RKO (cell line): Measurements from ENCODE around the gene CLMP.
A peak's percentile ranks its signal among the peaks of the same experiment; 100 is the strongest.
"Not testable (repeated sequence)": the region's sequence is repeated elsewhere in the genome, so short reads cannot be mapped to it uniquely, and the experiment has no call there.

Source experiments
- DNase-seq: peaks from one replicate; pipeline ENCODE4 v3.0.0-alpha.2; 2016; ENCODE audit warnings: low spot score

CLMP gene

GRCh38 chr11:123168241-123168640, 26.8 kb downstream of the CLMP start:
- DNase-seq: no peak

GRCh38 chr11:123166071-123166559, 28.9 kb downstream of the CLMP start:
- no peak for DNase-seq

GRCh38 chr11:123164732-123165450, 30.2 kb downstream of the CLMP start:
- no peak for DNase-seq

GRCh38 chr11:123163621-123164020, 31.4 kb downstream of the CLMP start:
- DNase-seq: no peak

GRCh38 chr11:123161376-123162030, 33.5 kb downstream of the CLMP start:
- no peak for DNase-seq

- DNase-seq: no peak
These were observed 35.7 kb downstream of the CLMP start for GRCh38 chr11:123159183-123159857.

- no peak for DNase-seq
These were observed 36.7 kb downstream of the CLMP start for GRCh38 chr11:123158033-123159003.

GRCh38 chr11:123152951-123153350, 42.1 kb downstream of the CLMP start:
- no peak for DNase-seq

- not testable (repeated sequence) for DNase-seq
These were observed 42.7 kb downstream of the CLMP start for GRCh38 chr11:123152346-123152745.

- no peak for DNase-seq
These were observed 43.3 kb downstream of the CLMP start for GRCh38 chr11:123151796-123152195.

- no peak for DNase-seq
These were observed 43.7 kb downstream of the CLMP start for GRCh38 chr11:123151366-123151765.

- DNase-seq: no peak
These were observed 44.2 kb downstream of the CLMP start for GRCh38 chr11:123150882-123151281.

- no peak for DNase-seq
These were observed 46.1 kb downstream of the CLMP start for GRCh38 chr11:123148965-123149364.

- no peak for DNase-seq
These were observed 49.4 kb downstream of the CLMP start for GRCh38 chr11:123145661-123146060.

GRCh38 chr11:123145220-123145619, 49.8 kb downstream of the CLMP start:
- peak; percentile 94 for DNase-seq

- DNase-seq: no peak
These were observed 50.3 kb downstream of the CLMP start for GRCh38 chr11:123144707-123145106.

GRCh38 chr11:123143921-123144320, 51.1 kb downstream of the CLMP start:
- DNase-seq: no peak

GRCh38 chr11:123143476-123143875, 51.6 kb downstream of the CLMP start:
- DNase-seq: no peak

GRCh38 chr11:123139206-123139605, 55.8 kb downstream of the CLMP start:
- DNase-seq: no peak

GRCh38 chr11:123137431-123138224, 57.4 kb downstream of the CLMP start:
- DNase-seq: no peak

- no peak for DNase-seq
These were observed 59.1 kb downstream of the CLMP start for GRCh38 chr11:123135863-123136446.
